Measurements from ENCODE around the gene PREPL.

DNA sequence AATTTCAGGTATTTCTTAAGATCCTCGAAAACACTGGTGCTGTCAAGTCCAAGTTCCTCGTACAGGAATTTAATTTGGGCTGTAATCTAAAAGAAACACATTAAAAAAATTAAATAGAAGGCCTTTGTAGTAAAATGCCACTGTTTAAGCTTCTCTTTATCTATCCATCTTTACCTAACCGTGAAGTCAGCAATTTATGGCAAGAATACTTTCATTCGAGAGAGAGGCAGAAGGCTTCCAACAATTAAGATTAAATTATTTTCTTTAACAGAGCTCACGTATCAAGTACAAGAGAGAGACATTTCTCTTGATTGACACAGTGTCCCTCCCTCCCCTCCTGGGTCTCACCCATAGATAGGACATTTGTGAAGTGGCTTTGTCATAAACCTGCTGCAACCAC lies 39.9 kb downstream of the PREPL start:
- no peak for TF ChIP-seq CTCF (IDR thresholded peaks at IDR 0.05; ENCODE audit: borderline replicate concordance, extremely low read depth, low read length, poor library complexity, severe bottlenecking)
- TF ChIP-seq EZH2 (IDR thresholded peaks at IDR 0.05; ENCODE audit: borderline replicate concordance, low read depth, low read length, severe bottlenecking), result no peak
